ENCODE data around the gene LRRK2. TPM values are rescaled to one million over a fixed set of nuclear protein-coding genes. Genes with fewer than 3 reads are reported as not detected.

LRRK2 gene
- total and polyA plus RNA-seq, 2 of the 8 experiments (the other 6 are each of a cell fraction or from before 2014, with no cell fraction given): 0.06 to 0.13 TPM

GRCh38 chr12:40314927-40315326 is 90.1 kb downstream of the LRRK2 start:
- ChIA-PET CTCF (ENCODE audit: partially characterized antibody) (interaction anchor here (0.6 to 4.1 kb wide), 6 partner anchors 11 to 168 kb away, joined by 3 to 26 read pairs (median 5); no protein-coding TSS in a partner anchor), POLR2A (ENCODE audit: partially characterized antibody) (no interaction called here)
- Histone ChIP-seq H4K8ac (ENCODE audit: extremely low read depth, insufficient read depth, low read length) (no peak overlapping the region), H3K36me3 (ENCODE audit: control insufficient read depth in 2 of 4, insufficient read depth in 4 of 4, low read length in 3 of 4) (no peaks in the 10 kb centered on the region), H3K18ac (ENCODE audit: extremely low read depth, low read length) (no peak overlapping the region), H3K4me3 (ENCODE audit: extremely low read depth in 1 of 4, insufficient read depth in 2 of 4, low read depth in 3 of 4, low read length in 4 of 4) (no peak overlapping the region), H4K5ac (ENCODE audit: insufficient read length, low read depth, low read length) (no peak overlapping the region), H2BK5ac (ENCODE audit: low read depth, low read length) (no peak overlapping the region), H3K9me3 (ENCODE audit: insufficient read depth in 2 of 2, low read depth in 1 of 2, low read length in 1 of 2) (no peaks in the 10 kb centered on the region), H3K14ac (ENCODE audit: insufficient read length) (no peak overlapping the region), H3K27me3 (replicated peaks in 1 of 4; ENCODE audit: control insufficient read depth in 3 of 4, extremely low read depth in 1 of 4, insufficient read depth in 3 of 4, low read length in 3 of 4) (peaks cover 0 to 1% (median 0%) of the 10 kb centered on the region in 4 experiments; a peak in 1 of 7 replicates), H4K20me1 (replicated peaks in 1 of 2; ENCODE audit: control insufficient read depth in 1 of 2, insufficient read depth in 2 of 2, low read length in 2 of 2) (no peaks in the 10 kb centered on the region), H3K4me2 (ENCODE audit: insufficient read depth in 1 of 2, low read depth in 2 of 2, low read length in 2 of 2) (no peak overlapping the region), H2BK12ac (ENCODE audit: low read depth, low read length) (no peak overlapping the region), H3K79me2 (ENCODE audit: control insufficient read depth in 1 of 2, insufficient read depth in 2 of 2, low read length in 2 of 2) (no peaks in the 10 kb centered on the region), H3K79me1 (ENCODE audit: low read depth, low read length) (no peaks in the 10 kb centered on the region), H3K27ac (ENCODE audit: low read depth, low read length) (no peak overlapping the region), H3K23me2 (ENCODE audit: low read depth, low read length) (no peaks in the 10 kb centered on the region), H3K4me1 (replicated peaks in 1 of 4; ENCODE audit: control insufficient read depth in 3 of 4, insufficient read depth in 4 of 4, low read length in 3 of 4) (no peaks in the 10 kb centered on the region), H2AFZ (ENCODE audit: low read length) (no peak overlapping the region), H2BK15ac (ENCODE audit: low read length) (no peak overlapping the region), H2BK120ac (replicated peaks; ENCODE audit: low read depth, low read length) (no peak overlapping the region), H2BK20ac (ENCODE audit: low read length) (no peak overlapping the region), H3K9ac (replicated peaks in 1 of 4; ENCODE audit: extremely low read depth in 1 of 4, low read depth in 3 of 4, low read length in 3 of 4) (no peak overlapping the region), H4K91ac (replicated peaks; ENCODE audit: insufficient read length, low read length) (no peak overlapping the region), H3K4ac (replicated peaks; ENCODE audit: insufficient read length, low read depth, low read length) (no peak overlapping the region), H3K23ac (ENCODE audit: insufficient read length) (no peak overlapping the region), H3K56ac (replicated peaks; ENCODE audit: insufficient read length, low read depth, low read length) (no peak overlapping the region), H2AK5ac (ENCODE audit: low read depth, low read length) (no peak overlapping the region)
- DNase-seq (ENCODE audit: low read depth in 1 of 2, low spot score in 2 of 2): no peak
- no peak for FAIRE-seq
- no peak for TF ChIP-seq CEBPB (IDR thresholded peaks at IDR 0.05; ENCODE audit: low read depth, low read length)
- TF ChIP-seq POLR2A (IDR thresholded peaks at IDR 0.05; ENCODE audit: control extremely low read depth in 1 of 2, low read depth in 2 of 2, low read length in 2 of 2): no peak
- no peak for TF ChIP-seq CHD2 (IDR thresholded peaks at IDR 0.05; ENCODE audit: low read length)
- TF ChIP-seq HDAC2 (IDR thresholded peaks at IDR 0.05; ENCODE audit: borderline replicate concordance in 1 of 2, low read depth in 2 of 2, low read length in 2 of 2): no peak
- no peak for TF ChIP-seq MAFK (IDR thresholded peaks at IDR 0.05; ENCODE audit: low read depth, low read length)
- no peak for TF ChIP-seq BRCA1 (IDR thresholded peaks at IDR 0.05; ENCODE audit: low read depth, low read length)
- no peak for TF ChIP-seq FOSL1 (IDR thresholded peaks at IDR 0.05; ENCODE audit: insufficient read depth, low read depth, low read length)
- no peak for TF ChIP-seq KDM5A (IDR thresholded peaks at IDR 0.05; ENCODE audit: low read length)
- no peak for TF ChIP-seq CBX8 (IDR thresholded peaks at IDR 0.05; ENCODE audit: borderline replicate concordance, low read depth, low read length)
- TF ChIP-seq, protein P1, sequence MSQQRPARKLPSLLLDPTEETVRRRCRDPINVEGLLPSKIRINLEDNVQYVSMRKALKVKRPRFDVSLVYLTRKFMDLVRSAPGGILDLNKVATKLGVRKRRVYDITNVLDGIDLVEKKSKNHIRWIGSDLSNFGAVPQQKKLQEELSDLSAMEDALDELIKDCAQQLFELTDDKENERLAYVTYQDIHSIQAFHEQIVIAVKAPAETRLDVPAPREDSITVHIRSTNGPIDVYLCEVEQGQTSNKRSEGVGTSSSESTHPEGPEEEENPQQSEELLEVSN (IDR thresholded peaks at IDR 0.05): no peak
- TF ChIP-seq POLR2AphosphoS5 (IDR thresholded peaks at IDR 0.05; ENCODE audit: low read depth, low read length): no peak
- TF ChIP-seq, protein P2, sequence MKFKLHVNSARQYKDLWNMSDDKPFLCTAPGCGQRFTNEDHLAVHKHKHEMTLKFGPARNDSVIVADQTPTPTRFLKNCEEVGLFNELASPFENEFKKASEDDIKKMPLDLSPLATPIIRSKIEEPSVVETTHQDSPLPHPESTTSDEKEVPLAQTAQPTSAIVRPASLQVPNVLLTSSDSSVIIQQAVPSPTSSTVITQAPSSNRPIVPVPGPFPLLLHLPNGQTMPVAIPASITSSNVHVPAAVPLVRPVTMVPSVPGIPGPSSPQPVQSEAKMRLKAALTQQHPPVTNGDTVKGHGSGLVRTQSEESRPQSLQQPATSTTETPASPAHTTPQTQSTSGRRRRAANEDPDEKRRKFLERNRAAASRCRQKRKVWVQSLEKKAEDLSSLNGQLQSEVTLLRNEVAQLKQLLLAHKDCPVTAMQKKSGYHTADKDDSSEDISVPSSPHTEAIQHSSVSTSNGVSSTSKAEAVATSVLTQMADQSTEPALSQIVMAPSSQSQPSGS (IDR thresholded peaks at IDR 0.05; ENCODE audit: low read length): no peak
- no peak for TF ChIP-seq SIN3A (conservative IDR thresholded peaks at IDR 0.05 in 1 of 2, IDR thresholded peaks at IDR 0.05 in 1 of 2; ENCODE audit: low read depth in 1 of 2, low read length in 2 of 2)
- no peak for TF ChIP-seq BACH1 (IDR thresholded peaks at IDR 0.05; ENCODE audit: low read length)
